Dedifferentiated amniotic fluid mesenchymal stem cell (primary cell): Measurements from ENCODE around the gene ELK4.

Experiments used
- DNase-seq: peaks from one replicate; pipeline ENCODE4 v3.0.0-alpha.2; 2016; ENCODE audit errors: extremely low spot score

Gene ELK4

DNA sequence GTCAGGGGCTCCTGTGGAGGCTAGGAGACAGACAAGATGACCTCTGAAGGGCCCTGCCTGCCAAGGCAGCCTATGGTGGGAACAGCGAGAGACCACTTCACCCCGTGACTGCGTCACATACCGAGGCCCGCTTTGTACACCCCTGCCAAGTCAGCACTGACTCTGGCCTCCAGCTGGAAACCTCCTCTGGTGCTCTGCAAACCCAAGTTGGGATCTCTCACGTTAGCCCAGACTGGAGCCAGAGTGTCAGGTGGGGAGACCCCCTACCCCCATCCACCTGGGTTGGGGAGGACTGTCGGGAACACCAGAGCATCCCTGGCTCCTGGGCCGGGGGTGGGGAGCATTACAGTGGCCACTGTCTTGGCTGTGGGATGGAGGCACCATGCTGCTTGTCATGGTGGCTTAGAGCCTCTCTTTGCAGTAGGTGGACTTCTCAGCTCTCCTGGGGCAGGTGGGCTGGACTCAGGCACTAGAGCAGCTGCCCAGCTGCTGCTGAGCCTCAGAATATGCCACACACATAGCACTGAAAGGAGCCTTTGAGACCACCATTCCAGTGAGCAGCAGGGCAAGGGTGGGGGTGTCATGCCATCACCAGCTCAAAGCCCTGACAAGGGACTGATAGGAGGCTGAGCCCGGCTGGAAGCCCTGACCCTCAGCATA, 50.4 kb downstream of the ELK4 start:
- no peak for DNase-seq

DNA sequence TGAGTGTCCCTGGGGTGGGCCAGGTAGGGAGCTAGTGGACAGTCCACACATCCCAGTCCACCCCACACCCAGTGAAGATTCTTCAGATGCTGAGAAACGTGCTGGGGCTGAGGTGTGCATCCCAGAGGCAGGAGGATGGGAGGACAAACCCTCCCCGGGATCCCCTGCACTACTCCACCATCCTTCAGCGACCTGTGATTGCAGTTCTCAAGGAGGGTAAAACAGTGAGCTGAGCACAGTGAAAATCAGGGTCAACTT, 51.0 kb downstream of the ELK4 start:
- DNase-seq = no peak

DNA sequence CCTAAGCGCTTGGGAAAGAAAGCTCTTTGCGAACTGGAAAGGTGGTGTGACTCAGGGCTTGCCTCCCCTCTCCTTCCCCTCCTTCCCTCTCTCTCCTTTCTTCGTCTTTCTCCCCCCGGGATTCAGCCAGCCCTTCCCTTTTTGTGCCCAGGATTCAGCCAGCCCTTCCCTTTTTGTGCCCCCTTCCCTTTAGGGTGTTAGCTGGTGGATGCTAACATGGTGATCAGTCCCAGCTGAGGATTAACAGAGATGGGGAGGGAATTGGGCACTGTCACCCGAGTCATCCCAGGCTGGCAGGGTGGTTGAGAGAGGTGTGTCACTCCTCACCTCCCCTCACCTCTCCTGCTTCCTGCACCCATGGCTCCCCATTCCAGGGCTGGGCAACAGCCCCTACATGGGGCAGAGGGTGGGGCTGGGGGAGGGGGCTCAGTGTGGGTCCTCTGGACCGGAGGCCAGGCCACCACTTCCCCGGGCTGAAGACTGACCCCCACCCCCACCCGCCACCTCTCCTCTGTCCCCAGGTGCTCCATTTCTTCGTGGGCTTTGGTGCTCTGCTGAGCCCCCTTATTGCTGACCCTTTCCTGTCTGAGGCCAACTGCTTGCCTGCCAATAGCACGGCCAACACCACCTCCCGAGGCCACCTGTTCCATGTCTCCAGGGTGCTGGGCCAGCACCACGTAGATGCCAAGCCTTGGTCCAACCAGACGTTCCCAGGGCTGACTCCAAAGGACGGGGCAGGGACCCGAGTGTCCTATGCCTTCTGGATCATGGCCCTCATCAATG, 51.5 kb downstream of the ELK4 start:
- no peak for DNase-seq

DNA sequence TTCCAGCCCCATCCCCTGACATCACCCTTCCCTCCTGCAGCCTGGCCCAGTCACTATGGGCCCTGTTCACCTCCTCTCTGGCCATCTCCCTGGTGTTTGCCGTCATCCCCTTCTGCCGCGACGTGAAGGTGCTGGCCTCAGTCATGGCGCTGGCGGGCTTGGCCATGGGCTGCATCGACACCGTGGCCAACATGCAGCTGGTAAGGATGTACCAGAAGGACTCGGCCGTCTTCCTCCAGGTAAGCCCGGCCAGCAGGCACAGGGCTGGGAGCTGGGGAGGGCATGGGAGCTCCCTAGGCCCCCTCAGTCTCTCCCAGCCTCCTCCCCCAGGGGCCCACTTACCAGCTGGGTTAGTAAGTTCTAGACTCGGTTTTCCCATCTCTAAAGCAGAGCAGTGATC, 52.1 kb downstream of the ELK4 start:
- no peak for DNase-seq

DNA sequence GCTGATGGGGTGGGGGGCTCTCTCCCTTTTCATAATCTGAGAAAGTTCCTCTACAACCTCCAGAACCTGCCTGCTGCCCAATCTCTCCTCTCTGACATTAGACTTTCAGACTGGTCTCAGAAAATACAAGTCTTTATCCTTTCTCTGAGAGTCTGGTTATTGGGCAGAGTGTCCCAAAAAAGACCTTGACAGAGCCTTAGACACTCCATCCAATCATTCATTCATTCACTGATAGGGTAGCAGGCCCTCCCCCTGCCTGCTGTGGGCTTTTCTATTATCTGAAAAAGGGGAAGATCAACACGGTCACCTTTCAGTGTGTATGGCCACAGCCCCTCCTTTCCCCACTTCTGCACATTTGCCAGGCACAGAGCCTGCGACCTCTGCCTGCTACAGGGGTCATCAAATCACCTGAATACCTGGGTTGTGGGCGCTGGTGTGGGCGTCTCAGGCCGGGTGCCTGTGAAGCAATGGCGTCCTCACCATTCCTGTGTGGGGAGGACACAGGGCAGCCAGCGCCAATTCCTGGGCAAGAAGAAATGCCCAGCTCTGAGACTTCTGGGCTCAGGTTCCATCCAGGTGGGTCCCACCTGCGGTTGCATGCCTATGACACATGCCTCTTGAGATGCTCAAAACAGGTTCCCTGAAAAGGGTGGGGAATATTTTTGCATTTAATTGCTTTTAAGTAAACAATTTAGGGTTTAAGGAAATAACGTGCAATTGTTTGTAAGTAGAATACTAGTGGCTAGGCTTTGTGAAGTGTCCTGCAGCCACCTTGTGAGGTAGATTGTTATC, 52.8 kb downstream of the ELK4 start:
- DNase-seq = no peak

DNA sequence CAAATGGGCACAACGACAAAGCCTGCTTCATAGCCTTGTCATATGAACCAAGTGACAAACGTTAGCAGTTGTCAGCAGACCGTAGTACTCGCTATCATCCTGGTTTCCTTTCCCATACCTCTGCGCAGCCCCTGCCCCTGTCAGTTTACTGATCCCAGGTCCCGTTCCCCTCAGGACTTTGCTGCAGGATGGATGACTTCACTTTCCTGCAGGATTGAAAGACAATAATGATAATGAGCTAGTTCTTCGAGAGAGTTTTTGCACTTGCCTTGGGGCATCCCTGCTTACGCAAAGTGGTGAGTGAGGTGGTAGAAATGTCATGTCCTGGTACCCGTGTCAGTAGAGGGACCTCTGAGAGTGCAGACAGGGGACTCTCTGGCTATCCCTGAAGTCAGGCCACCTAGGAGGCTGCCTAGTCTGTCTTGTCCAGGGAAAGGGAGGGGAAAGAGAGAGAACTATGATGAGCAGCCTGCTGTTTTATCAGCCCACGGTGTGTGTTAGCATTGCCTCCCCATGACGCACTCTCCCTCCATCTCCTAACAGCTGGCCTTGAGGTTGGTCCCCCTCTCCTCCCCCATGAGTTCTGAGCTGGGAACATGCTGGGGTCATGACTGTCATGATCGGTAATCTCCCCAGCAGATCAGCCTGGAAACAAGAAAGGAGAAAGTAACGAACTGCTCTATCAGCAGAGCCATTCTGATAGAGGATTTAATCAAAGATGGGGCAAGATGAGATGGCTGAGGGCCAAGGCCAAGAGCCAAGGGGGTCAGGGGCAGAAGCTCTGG, 53.7 kb downstream of the ELK4 start:
- DNase-seq = no peak

DNA sequence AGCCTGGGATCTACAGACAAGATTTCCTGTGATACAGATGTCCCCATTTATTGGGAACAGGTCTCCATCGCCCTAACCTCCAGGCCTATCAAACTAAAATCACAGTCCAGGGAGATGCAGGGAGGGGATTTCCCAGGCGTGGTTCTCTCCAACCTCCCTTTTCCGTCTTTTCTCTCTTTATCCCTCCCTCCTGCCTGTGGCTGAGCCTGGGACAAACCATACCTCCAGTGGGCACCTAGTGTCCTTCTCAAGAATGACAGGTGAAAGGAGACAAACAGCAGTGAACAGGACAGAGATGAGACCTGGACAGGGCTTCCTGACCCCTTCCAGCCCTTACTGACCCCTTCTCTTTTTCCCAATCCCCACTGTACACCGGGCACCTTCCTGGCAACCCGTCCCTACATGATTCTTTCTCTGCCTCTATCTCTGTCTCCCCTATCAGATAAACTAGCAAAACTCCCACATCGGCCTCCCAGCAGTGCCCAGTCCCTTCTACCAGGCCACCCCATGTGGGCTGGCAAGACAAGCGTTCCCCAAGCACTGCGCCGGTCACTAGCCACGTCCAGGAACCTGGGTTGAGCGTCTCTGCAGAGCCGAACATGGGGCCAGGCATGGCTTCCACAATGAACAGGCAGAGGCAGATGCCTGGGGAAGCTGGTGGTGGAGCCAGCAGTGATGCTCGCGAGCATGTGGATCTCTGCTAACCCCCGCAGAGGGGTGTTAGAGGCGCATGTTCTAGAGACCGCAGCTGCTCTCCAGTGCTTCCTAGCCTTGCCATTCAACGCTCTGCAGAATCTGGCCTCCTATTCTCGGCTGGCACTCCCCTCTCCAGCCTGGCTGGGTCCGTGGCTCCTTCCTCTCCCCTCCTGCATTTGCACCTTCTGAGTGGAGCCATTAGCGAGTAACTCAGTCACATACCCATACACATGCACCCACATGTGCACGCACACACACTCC, 54.7 kb downstream of the ELK4 start:
- no peak for DNase-seq

DNA sequence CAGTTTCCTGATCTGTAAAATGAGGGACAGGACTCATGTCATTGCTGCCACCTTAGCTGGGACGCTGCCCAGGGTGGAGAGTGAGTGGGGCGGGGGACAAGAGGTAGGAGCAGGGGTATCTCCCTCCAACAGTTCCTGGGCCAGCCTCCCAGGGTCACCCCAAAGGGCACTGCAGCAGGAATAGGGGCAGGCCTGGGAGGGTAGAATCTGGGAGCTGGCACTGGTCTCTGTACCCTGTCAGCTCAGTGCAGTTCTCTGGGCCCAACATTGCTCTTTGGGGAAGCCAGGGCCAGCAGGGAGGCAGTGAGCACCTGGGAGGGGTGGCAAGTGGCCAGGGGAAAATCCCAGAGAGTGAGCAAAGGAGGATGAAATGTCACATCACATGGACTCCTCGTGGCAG, 55.8 kb downstream of the ELK4 start:
- DNase-seq = no peak

DNA sequence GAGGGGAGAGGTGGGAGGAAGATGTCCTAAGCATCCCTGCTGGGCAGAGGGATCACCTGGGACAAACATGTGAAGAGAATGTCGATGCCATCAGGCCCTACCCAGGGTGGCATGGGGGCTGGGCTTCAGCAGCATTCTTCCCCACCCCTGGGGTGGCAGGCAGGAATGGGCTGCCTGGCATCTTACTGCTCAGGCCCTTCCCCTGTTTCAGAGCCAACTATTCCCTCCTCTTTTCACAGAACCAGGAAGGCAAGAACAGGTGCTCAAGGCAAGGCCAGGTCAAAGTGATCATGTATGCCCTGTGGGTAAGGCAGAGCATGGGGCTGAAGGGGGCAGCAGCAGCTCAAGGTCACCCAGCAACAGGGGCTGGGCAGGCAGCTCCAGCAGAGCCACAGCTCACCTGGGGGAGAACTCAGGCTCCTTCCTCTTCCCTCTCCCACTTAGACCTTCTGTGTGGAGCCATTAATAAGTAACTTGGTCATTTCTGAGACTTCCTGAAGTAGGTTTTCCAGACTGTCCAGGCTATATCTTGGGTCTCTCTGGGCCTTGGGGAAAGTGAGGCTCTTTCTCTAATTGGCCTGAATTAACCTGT, 56.4 kb downstream of the ELK4 start:
- DNase-seq = no peak

DNA sequence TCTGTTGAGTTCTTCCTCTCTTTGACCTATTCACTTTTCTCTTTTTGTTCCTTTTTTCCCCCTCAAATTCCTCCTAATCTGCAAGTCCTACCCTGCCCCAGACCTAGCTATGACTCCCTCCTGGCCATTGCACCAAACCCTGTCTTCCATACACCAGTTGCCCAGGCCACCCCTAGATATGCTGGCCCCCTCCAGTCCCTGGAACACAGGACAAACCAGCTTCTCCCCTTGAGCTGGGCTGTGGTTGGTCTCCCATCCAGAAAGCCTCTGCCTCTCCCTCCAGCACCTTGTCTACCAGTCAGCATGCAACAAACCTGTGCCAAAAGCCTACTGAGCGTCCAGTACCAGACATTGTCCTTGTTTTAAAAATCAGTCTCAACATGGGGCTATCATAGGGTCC, 59.4 kb downstream of the ELK4 start:
- no peak for DNase-seq

DNA sequence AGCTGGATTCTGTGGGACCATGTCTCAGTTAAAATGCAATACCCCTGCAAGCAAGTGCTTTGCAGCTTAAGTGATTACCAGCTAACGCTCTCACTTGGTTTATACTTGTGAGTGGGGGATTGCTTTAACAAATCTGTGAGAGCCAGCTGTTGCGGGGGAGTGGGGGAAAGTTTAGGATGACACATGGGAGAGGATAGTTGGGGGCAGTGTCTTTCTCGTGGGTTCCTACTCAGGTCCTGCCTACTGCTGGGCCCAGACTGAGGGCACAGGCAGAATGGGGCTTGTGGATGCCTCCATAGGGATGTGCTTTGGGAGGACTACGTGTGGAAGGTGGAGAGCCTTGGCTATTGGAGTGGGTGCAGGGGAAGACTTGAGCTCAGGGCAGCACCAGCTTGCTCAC, 60.1 kb downstream of the ELK4 start:
- no peak for DNase-seq

DNA sequence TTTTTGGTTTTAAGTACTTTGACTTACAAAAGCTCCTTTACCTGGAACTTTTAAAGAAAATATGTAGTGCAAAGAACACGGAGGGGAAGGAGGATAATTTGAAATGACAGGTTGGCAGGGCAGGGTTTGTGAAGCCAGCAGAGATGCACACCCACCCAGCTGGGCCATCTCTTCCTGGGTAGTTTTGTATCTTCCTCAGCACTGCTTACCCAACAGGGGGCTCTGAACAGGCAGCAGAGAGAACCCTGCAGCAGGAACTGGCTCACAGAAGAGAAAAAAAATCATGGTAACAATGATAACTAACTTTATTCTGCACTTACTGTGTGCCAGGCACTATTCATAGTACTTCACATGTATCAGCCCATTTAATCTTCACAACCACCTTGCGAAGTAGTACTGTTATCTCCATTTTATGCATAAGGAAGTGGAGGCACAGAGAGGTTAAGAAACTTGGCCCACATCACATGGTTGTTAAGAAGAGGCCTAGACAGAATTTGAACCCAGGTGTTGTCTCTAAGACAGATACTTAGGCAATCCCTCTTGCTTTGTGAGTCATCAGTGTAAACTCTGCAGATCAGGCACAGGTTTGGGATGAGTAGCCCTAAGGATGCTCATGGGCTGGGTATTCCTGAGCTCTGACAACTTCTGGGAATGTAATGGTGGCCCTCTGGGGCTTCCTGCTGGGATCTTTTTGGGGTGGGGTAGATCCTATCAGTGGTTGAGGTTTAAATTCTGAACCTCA, 60.8 kb downstream of the ELK4 start:
- no peak for DNase-seq

DNA sequence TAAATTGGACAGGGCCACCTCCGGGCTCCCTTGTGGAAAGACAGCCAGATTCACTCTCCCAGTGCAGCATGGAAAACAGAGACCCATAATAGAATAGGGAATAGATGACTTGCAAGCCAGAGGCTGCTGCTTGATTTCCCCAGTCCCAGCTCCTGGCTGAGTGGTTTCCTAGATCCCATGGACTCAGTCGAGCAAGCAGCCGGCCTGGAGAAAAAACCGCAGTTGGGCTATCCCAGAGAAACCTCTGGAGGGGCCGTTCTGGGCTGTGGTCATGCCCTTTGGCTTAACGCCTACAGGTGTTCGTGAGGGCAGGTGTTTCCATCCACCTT, 61.7 kb downstream of the ELK4 start:
- DNase-seq = no peak

DNA sequence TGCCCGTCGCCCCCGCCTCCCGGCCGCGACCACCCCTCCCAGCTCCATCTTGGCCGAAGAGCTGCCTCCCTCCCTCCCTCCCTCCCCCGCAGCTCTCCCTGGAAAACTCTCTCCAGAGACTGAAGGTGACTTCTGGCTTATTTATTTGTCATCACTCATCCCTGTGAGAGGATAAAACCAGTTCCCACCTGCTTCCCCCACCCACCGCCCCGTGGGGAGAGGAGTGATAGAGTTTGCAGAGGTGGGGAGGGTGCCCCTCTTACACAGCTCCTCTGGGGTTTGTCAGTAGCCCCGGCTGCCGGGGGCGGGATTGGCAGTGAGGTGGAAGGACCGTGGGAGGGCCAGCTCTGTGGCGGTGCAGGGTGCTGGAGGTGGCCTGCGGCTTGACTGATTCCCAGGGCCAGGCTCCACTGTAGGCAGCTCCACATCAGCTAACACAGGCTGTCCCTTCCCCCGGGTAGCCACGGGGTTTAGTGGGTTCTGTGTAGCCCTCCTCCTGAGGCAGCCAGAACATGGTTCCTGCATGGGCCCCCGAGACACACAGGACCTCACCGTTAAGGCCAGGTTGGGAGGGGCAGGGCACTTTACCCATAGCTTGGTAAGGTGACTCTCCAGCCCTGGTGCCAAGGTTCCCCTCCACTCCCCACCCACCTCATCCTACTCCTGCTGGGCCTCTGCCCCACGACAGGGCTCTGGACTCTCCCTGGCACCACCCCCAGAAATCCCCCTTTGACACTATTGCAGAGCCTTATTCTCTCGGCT, 62.2 kb downstream of the ELK4 start:
- no peak for DNase-seq

DNA sequence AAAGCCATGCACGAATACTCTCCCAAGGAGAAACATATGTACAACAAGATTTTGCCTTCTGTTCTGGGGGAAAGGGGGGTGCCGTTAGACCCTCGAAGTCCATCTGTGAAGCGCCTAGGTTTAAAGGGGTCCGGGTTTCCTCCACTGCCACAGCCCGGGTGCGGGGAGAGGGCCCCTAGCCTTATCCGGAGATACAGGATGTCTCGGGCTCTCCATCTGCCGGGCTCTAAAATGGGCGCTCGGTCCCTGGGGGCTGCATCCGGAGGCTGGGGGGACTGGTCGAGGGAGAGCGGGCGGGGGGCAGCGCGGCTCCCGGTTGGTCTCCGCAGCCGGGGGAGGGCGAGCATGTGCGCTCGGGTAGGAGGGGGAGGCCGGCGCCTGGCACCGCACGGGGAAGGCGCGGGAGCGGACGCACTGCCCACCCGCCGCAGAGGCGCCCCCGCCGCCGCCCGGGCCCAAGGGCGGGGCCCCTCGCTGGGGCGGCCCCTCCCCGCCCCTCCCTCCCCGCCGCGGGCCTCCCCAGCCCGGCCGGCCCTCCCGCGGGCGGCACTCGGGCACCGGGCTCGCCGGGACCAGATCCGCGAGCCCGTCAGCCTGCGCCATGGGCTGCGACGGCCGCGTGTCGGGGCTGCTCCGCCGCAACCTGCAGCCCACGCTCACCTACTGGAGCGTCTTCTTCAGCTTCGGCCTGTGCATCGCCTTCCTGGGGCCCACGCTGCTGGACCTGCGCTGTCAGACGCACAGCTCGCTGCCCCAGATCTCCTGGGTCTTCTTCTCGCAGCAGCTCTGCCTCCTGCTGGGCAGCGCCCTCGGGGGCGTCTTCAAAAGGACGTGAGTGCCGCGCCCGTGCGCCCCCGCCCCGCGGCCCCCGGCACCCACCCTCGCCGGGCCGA, 63.1 kb downstream of the ELK4 start:
- no peak for DNase-seq

DNA sequence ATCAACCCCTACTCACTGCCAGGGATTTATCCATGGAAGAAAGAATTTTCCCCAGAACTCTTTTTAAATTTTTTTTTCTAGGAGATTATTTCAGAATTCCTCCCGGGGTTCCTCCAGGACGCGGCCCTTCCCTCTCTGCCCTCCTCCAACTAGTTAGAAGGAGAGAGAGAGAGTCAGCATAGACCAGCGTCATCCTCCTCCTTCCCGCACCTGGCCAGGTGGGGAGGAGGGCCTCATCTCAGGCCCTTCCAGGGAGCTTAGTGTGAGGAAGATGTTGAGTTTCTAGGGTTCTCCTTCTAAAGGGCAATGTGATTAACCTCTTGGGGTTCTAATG, 63.7 kb downstream of the ELK4 start:
- DNase-seq = no peak

DNA sequence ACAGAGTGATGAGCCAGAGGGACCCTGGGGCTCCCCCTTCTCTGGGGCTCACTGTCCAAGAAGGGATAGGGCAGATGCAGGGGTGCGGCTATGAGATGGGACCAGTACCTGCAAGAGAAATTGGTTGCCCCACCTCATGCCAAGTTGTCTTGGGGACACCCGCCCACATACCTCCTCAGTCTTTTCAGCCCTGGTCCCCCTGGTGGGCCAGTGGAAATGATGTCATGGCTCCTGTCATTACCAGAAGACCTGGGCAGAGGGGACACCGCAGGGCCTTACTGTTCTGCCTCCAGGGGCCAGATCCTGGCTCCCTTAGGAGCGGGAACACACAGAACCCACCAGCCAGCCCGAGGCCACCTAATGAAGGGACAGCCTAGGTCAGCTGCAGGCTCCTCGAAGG, 64.1 kb downstream of the ELK4 start:
- no peak for DNase-seq

DNA sequence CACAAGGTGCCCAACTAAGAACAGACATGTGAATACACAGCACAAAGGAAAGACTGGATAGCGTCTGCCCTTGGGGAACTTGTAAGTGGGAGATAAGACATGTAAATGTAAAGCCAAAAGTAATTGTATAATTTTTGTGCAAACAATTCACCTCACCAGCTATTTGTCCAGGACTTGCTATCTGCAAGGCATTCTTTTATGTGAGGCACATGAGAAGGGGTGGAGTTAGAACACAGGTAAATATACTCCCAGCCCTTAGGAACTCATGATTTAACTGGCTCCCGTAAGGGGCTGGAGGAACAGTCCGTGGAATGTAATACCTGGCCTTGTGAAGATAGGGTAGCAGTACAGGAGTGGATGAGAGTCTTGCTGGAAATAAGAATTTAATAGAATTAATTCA, 66.0 kb downstream of the ELK4 start:
- DNase-seq = no peak
